A549 (cell line): Measurements from ENCODE around the gene SMARCB1. TPM values are rescaled to one million over a fixed set of nuclear protein-coding genes. Genes with fewer than 3 reads are reported as not detected.

Experiments used
- ATAC-seq, 2 experiments: fragments of 200-7000 bp in 1 of 2; fragments of >200 bp in 1 of 2; cut with Nextera tagmentation in 1 of 2; cut with Tn5 transposase in 1 of 2; 3 replicates each; pipeline versions ENCODE4 v1.8.0 to v1.9.1; 2018 to 2020; ENCODE audit warnings: mild to moderate bottlenecking in 1 of 2, moderate library complexity in 1 of 2
- CTCF ChIA-PET: fragments of 300-600 bp; sonication (Branson Sonifier 250); formaldehyde crosslinking; extraction: SDS; loops from one replicate; lab custom pipeline; 2021; ENCODE audit warnings: antibody characterized with exemption, inconsistent platforms; lab: Yijun Ruan, JAX
- POLR2A ChIA-PET: fragments of 350-600 bp; formaldehyde crosslinking; extraction: SDS; loops from one replicate; lab custom pipeline; 2021; ENCODE audit warnings: antibody characterized with exemption, inconsistent platforms; lab: Yijun Ruan, JAX
- DNase-seq, 2 experiments: peaks; one replicate each; pipeline versions ENCODE4 v3.0.0 to v3.0.0-alpha.2; 2011 to 2016; ENCODE audit warnings: low read depth in 1 of 2, low spot score in 1 of 2
- FAIRE-seq: peaks from 2 replicates; lab custom pipeline; 2011; peaks lifted over from hg19 to GRCh38; lab: Jason Lieb, UNC
- H3K27ac ChIP-seq, 2 experiments: fragments of >200 bp; sonication (Bioruptor Twin); formaldehyde crosslinking; 3 replicates each; pipeline ENCODE4 v1.5.1; 2016 to 2017
- H3K4me1 ChIP-seq: fragments of >200 bp; sonication (Bioruptor Twin); formaldehyde crosslinking; 3 replicates; pipeline ENCODE4 v1.6.1; 2016
- H3K4me2 ChIP-seq: fragments of >200 bp; sonication (Bioruptor Twin); formaldehyde crosslinking; 3 replicates; pipeline ENCODE4 v1.6.1; 2016
- H3K4me3 ChIP-seq: fragments of >200 bp; sonication (Bioruptor Twin); formaldehyde crosslinking; 3 replicates; pipeline ENCODE4 v1.5.1; 2016
- H3K9me3 ChIP-seq: fragments of >200 bp; sonication (Bioruptor Twin); formaldehyde crosslinking; 3 replicates; pipeline ENCODE4 v1.6.1; 2016
- BHLHE40 ChIP-seq: IDR thresholded peaks from 2 replicates; pipeline ENCODE4 v1.6.1; 2012; ENCODE audit warnings: low read depth, low read length, inconsistent platforms
- CBX2 ChIP-seq: fragments of 200-600 bp; sonication (generic); IDR thresholded peaks from 2 replicates; pipeline ENCODE4 v1.6.1; 2016; ENCODE audit warnings: low read depth, mild to moderate bottlenecking, borderline replicate concordance
- CBX8 ChIP-seq: fragments of 200-600 bp; sonication (generic); IDR thresholded peaks from 2 replicates; pipeline ENCODE4 v1.6.1; 2016
- CEBPB ChIP-seq, 2 experiments: fragments of >200 bp in 1 of 2; sonication (Bioruptor Twin) in 1 of 2; formaldehyde crosslinking in 1 of 2; IDR thresholded peaks; 2 replicates each; pipeline ENCODE4 v1.6.1; 2012 to 2016
- CHD2 ChIP-seq: fragments of 150-350 bp; IDR thresholded peaks from 2 replicates; pipeline ENCODE4 v1.6.1; 2014; ENCODE audit warnings: low read length; ENCODE audit not compliant: partially characterized antibody
- EHF ChIP-seq: fragments of 250-450 bp; sonication (Bioruptor Pico); IDR thresholded peaks from 2 replicates; pipeline ENCODE4 v1.5.0; 2020; ENCODE audit warnings: mild to moderate bottlenecking
- EP300 ChIP-seq, 2 experiments: fragments of >200 bp; sonication (Bioruptor Twin); formaldehyde crosslinking; IDR thresholded peaks; 2 replicates in 1 of 2; 3 replicates in 1 of 2; pipeline ENCODE4 v1.6.1; 2016 to 2017
- FOSB ChIP-seq: fragments of 250-450 bp; sonication (Bioruptor Pico); IDR thresholded peaks from 2 replicates; pipeline ENCODE4 v1.5.0; 2020; ENCODE audit warnings: mild to moderate bottlenecking, moderate library complexity
- FOXS1 ChIP-seq: fragments of 250-450 bp; sonication (Bioruptor Pico); IDR thresholded peaks from 2 replicates; pipeline ENCODE4 v1.5.0; 2020; ENCODE audit warnings: mild to moderate bottlenecking, moderate library complexity
- HDAC2 ChIP-seq: fragments of 200-600 bp; sonication (generic); IDR thresholded peaks from 2 replicates; pipeline ENCODE4 v1.6.1; 2016
- HEYL ChIP-seq: fragments of 250-450 bp; sonication (Bioruptor Pico); IDR thresholded peaks from 2 replicates; pipeline ENCODE4 v1.8.0; 2021; ENCODE audit warnings: mild to moderate bottlenecking, moderate library complexity
- HOXB5 ChIP-seq: fragments of 250-450 bp; sonication (Bioruptor Pico); IDR thresholded peaks from 2 replicates; pipeline ENCODE4 v1.5.0; 2020; ENCODE audit warnings: mild to moderate bottlenecking, moderate library complexity
- JUN ChIP-seq, 2 experiments: fragments of >200 bp; sonication (Bioruptor Twin); formaldehyde crosslinking; IDR thresholded peaks; 2 replicates in 1 of 2; 3 replicates in 1 of 2; pipeline ENCODE4 v1.6.1; 2016 to 2017
- KDM1A ChIP-seq: fragments of 200-600 bp; sonication (generic); IDR thresholded peaks from 2 replicates; pipeline ENCODE4 v1.6.1; 2016; ENCODE audit warnings: low read depth, mild to moderate bottlenecking
- KDM5A ChIP-seq: fragments of 200-600 bp; sonication (generic); IDR thresholded peaks from 2 replicates; pipeline ENCODE4 v1.6.1; 2016; ENCODE audit warnings: antibody characterized with exemption, mild to moderate bottlenecking
- MAFK ChIP-seq: fragments of 450-650 bp; IDR thresholded peaks from 2 replicates; pipeline ENCODE4 v1.6.1; 2014; ENCODE audit not compliant: partially characterized antibody
- MYC ChIP-seq: IDR thresholded peaks from 2 replicates; pipeline ENCODE4 v1.6.1; 2012; ENCODE audit warnings: mild to moderate bottlenecking, inconsistent platforms, low read length, improper control_type of control experiment, borderline replicate concordance
- NPAS2 ChIP-seq: fragments of 250-450 bp; sonication (Bioruptor Pico); IDR thresholded peaks from 2 replicates; pipeline ENCODE4 v1.8.0; 2022; ENCODE audit warnings: mild to moderate bottlenecking, moderate library complexity, borderline replicate concordance
- NR3C1 ChIP-seq: fragments of >200 bp; sonication (Bioruptor Twin); formaldehyde crosslinking; IDR thresholded peaks from 3 replicates; pipeline ENCODE4 v1.6.1; 2017
- PHF8 ChIP-seq: fragments of 200-600 bp; sonication (generic); IDR thresholded peaks from 2 replicates; pipeline ENCODE4 v1.6.1; 2016; ENCODE audit warnings: low read depth, mild to moderate bottlenecking, antibody characterized with exemption, moderate library complexity, borderline replicate concordance
- POLR2AphosphoS2 ChIP-seq: conservative IDR thresholded peaks from 2 replicates; pipeline ENCODE4 v1.6.1; 2012; ENCODE audit warnings: low read length, improper control_type of control experiment, inconsistent platforms
- RCOR1 ChIP-seq: fragments of 150-350 bp; IDR thresholded peaks from 2 replicates; pipeline ENCODE4 v1.6.1; 2014; ENCODE audit warnings: antibody characterized with exemption, low read length, low read depth
- TFCP2L1 ChIP-seq: fragments of 250-450 bp; sonication (Bioruptor Pico); IDR thresholded peaks from 2 replicates; pipeline ENCODE4 v1.5.0; 2021; ENCODE audit warnings: mild to moderate bottlenecking
- TP53 ChIP-seq: fragments of 250-450 bp; sonication (Bioruptor Pico); IDR thresholded peaks from 2 replicates; pipeline ENCODE4 v1.5.0; 2021; ENCODE audit warnings: mild to moderate bottlenecking, moderate library complexity
- ZFP36 ChIP-seq: fragments of 450-650 bp; IDR thresholded peaks from 2 replicates; pipeline ENCODE4 v1.6.1; 2014; ENCODE audit warnings: borderline replicate concordance; ENCODE audit not compliant: partially characterized antibody
- ZNF302 ChIP-seq: fragments of 250-450 bp; sonication (Bioruptor Pico); IDR thresholded peaks from 2 replicates; pipeline ENCODE4 v1.9.0; 2021; ENCODE audit warnings: inconsistent platforms, mild to moderate bottlenecking, moderate library complexity
- WGBS: methylation state at CpG from one replicate; pipeline ENCODE4 v1.1.6; 2017; ENCODE audit errors: missing lambda C conversion rate; 5-methylcytosine and 5-hydroxymethylcytosine counted together
- polyA plus RNA-seq, 4 experiments: library from polyadenylated mRNA; depleted of rRNA in 3 of 4; stranded (reverse); fragments of >200 nt; fragmentation: RNase III in 1 of 4; extraction: RNeasy Plus Mini Kit Qiagen cat#74134 plus additional on column Dnase treatment in 1 of 4; gene quantifications; 2 replicates in 3 of 4; 3 replicates in 1 of 4; pipeline ENCODE4 v1.2.3, GENCODE V29; 2011 to 2017
- TF ChIP-seq, protein P1 (sequence below): fragments of 450-650 bp; IDR thresholded peaks from 2 replicates; pipeline ENCODE4 v1.6.1; 2014; ENCODE audit warnings: antibody characterized with exemption
- TF ChIP-seq, protein P2 (sequence below): IDR thresholded peaks from 2 replicates; pipeline ENCODE4 v1.6.1; 2012
- TF ChIP-seq, protein P3 (sequence below): IDR thresholded peaks from 2 replicates; pipeline ENCODE4 v1.6.1; 2012; ENCODE audit warnings: low read depth, borderline replicate concordance
- TF ChIP-seq, protein P4 (sequence below): fragments of 150-350 bp; IDR thresholded peaks from 2 replicates; pipeline ENCODE4 v1.6.1; 2014; ENCODE audit warnings: low read depth, mild to moderate bottlenecking, low read length
- TF ChIP-seq, protein P5 (sequence below): fragments of >200 bp; sonication (Bioruptor Twin); formaldehyde crosslinking; IDR thresholded peaks from 2 replicates; pipeline ENCODE4 v1.6.1; 2016
- TF ChIP-seq, protein P6 (sequence below): fragments of >200 bp; sonication (Bioruptor Twin); formaldehyde crosslinking; IDR thresholded peaks from 3 replicates; pipeline ENCODE4 v1.6.1; 2016

SMARCB1 gene
- polyA plus RNA-seq, 2 of the 4 experiments (the other 2 are of a cell fraction): 65.6 to 133 TPM

DNA sequence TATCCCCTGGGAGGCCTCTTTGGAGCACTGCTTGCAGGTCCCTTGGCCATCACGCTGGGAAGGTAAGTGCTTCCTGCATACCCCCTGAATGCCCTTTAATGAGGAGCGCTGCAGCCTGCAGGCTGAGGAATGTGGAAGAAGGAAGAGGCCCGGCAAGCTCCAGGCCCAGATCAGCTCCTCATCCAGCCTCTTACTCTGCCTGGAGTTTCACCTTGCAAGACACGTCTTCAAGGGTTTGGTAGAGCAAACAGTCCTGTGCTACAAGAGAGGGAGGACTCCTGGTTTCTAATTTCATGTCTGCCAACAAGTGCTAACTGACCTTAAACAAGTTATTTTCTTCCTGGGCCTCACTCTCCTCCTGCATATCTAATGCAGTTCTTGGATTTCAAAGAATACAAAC, 81.8 kb downstream of the SMARCB1 start:
- no peaks in the 10 kb centered on the region for H3K9me3 ChIP-seq
- FAIRE-seq: no peak
- TF ChIP-seq PHF8 (no peak), CHD2 (no peak), EP300 (IDR thresholded peaks at IDR 0.05) (no peak), FOXS1 (no peak), HEYL (CRISPR knock-in tag) (no peak), TFCP2L1 (no peak), FOSB (CRISPR knock-in tag) (no peak), HDAC2 (no peak), POLR2AphosphoS2 (no peak), MAFK (no peak), MYC (no peak), ZFP36 (no peak), HOXB5 (CRISPR knock-in tag) (no peak), NPAS2 (CRISPR knock-in tag) (no peak), TP53 (CRISPR knock-in tag) (no peak), KDM5A (no peak)
- TF ChIP-seq, protein P1, sequence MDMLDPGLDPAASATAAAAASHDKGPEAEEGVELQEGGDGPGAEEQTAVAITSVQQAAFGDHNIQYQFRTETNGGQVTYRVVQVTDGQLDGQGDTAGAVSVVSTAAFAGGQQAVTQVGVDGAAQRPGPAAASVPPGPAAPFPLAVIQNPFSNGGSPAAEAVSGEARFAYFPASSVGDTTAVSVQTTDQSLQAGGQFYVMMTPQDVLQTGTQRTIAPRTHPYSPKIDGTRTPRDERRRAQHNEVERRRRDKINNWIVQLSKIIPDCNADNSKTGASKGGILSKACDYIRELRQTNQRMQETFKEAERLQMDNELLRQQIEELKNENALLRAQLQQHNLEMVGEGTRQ: no peak
- TF ChIP-seq, protein P2, sequence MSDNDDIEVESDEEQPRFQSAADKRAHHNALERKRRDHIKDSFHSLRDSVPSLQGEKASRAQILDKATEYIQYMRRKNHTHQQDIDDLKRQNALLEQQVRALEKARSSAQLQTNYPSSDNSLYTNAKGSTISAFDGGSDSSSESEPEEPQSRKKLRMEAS: no peak
- TF ChIP-seq, protein P3, sequence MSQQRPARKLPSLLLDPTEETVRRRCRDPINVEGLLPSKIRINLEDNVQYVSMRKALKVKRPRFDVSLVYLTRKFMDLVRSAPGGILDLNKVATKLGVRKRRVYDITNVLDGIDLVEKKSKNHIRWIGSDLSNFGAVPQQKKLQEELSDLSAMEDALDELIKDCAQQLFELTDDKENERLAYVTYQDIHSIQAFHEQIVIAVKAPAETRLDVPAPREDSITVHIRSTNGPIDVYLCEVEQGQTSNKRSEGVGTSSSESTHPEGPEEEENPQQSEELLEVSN: no peak
- TF ChIP-seq, protein P4, sequence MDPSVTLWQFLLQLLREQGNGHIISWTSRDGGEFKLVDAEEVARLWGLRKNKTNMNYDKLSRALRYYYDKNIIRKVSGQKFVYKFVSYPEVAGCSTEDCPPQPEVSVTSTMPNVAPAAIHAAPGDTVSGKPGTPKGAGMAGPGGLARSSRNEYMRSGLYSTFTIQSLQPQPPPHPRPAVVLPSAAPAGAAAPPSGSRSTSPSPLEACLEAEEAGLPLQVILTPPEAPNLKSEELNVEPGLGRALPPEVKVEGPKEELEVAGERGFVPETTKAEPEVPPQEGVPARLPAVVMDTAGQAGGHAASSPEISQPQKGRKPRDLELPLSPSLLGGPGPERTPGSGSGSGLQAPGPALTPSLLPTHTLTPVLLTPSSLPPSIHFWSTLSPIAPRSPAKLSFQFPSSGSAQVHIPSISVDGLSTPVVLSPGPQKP: no peak
- TF ChIP-seq, all 56 proteins: peak for 0
- DNase-seq (no peak), ATAC-seq (no peak)
- CTCF ChIA-PET: interaction anchor here (1.0 to 2.6 kb wide), 4 partner anchors 10 to 25 kb away, joined by 3 to 10 read pairs (median 6); no protein-coding TSS in a partner anchor
- POLR2A ChIA-PET: no interaction called here
- WGBS: 97% methylated on average over 4 of the region's 4 CpGs
- no peak overlapping the region for H3K4me3 ChIP-seq
- H3K4me2 ChIP-seq: no peak overlapping the region
- no peak overlapping the region for H3K27ac ChIP-seq
- no peaks in the 10 kb centered on the region for H3K4me1 ChIP-seq

DNA sequence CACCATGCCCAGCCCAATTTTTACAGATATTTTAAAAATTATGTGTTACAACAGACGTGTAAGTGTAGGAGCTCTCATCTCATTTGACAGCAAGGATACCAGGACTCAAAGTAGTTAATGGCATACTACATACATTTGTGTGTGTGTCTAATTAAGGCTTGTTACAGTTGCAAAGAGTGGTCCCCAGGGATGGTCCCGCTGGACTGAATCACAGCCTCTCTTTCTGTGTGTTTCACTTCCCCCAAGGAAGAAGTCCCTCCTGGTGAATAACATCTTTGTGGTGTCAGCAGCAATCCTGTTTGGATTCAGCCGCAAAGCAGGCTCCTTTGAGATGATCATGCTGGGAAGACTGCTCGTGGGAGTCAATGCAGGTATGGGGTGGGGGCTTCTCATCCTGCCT, 88.1 kb downstream of the SMARCB1 start:
- no peak for TF ChIP-seq TP53 (CRISPR knock-in tag)
- FAIRE-seq: no peak
- Histone ChIP-seq H3K4me1 (no peaks in the 10 kb centered on the region), H3K9me3 (no peaks in the 10 kb centered on the region), H3K27ac (no peak overlapping the region), H3K4me2 (no peak overlapping the region), H3K4me3 (no peak overlapping the region)
- POLR2A ChIA-PET: no interaction called here
- WGBS: 72% methylated on average over 4 of the region's 4 CpGs
- CTCF ChIA-PET: no interaction called here
- ATAC-seq: no peak
- no peak for DNase-seq

DNA sequence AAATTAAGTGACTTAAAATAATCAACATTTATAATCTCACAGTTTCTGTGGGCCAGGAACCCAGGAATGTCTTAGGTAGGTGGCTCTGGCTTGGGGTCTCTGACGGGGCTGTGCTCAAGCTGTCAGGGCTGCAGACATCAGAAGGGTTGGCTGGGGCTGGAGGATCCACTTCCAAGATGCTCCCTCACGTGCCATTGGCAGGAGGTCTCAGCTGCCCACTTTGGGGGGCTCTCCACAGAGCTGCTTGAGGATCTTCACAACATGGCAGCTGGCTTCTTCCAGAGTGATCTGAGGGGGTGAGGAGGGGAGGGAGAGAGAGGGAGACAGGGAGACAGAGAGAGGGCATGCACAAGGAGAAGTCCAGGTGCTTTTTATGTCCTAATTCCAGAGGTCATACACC, 89.0 kb downstream of the SMARCB1 start:
- Histone ChIP-seq H3K9me3 (no peaks in the 10 kb centered on the region), H3K4me2 (no peak overlapping the region), H3K27ac (no peak overlapping the region), H3K4me3 (no peak overlapping the region)
- no peak for ATAC-seq
- WGBS: 88% methylated on average over 1 of the region's 2 CpGs
- CTCF ChIA-PET: interaction anchor here (1.0 to 1.3 kb wide), 2 partner anchors 18 to 80 kb away, joined by 4 to 6 read pairs; partner anchors contain the start of gene MIF
- TF ChIP-seq, protein P2: no peak
- TF ChIP-seq, protein P3: no peak
- TF ChIP-seq CBX8 (no peak), EHF (CRISPR knock-in tag) (no peak), JUN (IDR thresholded peaks at IDR 0.05) (no peak), CBX2 (no peak), BHLHE40 (no peak), RCOR1 (no peak), MYC (no peak), CEBPB (IDR thresholded peaks at IDR 0.05) (no peak), ZFP36 (no peak), KDM1A (no peak), ZNF302 (no peak), NR3C1 (no peak)
- TF ChIP-seq, protein P5, sequence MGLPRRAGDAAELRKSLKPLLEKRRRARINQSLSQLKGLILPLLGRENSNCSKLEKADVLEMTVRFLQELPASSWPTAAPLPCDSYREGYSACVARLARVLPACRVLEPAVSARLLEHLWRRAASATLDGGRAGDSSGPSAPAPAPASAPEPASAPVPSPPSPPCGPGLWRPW: no peak
- TF ChIP-seq, protein P6, sequence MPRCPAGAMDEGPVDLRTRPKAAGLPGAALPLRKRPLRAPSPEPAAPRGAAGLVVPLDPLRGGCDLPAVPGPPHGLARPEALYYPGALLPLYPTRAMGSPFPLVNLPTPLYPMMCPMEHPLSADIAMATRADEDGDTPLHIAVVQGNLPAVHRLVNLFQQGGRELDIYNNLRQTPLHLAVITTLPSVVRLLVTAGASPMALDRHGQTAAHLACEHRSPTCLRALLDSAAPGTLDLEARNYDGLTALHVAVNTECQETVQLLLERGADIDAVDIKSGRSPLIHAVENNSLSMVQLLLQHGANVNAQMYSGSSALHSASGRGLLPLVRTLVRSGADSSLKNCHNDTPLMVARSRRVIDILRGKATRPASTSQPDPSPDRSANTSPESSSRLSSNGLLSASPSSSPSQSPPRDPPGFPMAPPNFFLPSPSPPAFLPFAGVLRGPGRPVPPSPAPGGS: no peak
- TF ChIP-seq, all 56 proteins: peak for 0
- POLR2A ChIA-PET: no interaction called here
- no peaks in the 10 kb centered on the region for H3K4me1 ChIP-seq
- DNase-seq (no peak), FAIRE-seq (no peak)
